Mesenteric fat pad (tissue), 1 donor: ENCODE results near the gene ADAMTS13. TPM values are rescaled to one million over a fixed set of nuclear protein-coding genes. Genes with fewer than 3 reads are reported as not detected.
"Not testable (repeated sequence)": the region's sequence is repeated elsewhere in the genome, so short reads cannot be mapped to it uniquely, and the experiment has no call there.

ENCODE experiments used
- DNase-seq: peaks from one replicate; pipeline ENCODE4 v3.0.0-alpha.2; 2020; ENCODE audit warnings: low spot score
- total RNA-seq: library from RNA; stranded (reverse); fragmentation: NEBNext Ultra II Directional; extraction: Animal tissue kit (Norgen Biotek cat#: 25700); gene quantifications from one replicate; pipeline ENCODE4 v1.2.1, GENCODE V29; 2021
- donor health status: DM: yes; HTN: yes; CAD: no.

The ADAMTS13 gene
- total RNA-seq, 1 donor from 2014 or later, result 0.64 TPM

DNA sequence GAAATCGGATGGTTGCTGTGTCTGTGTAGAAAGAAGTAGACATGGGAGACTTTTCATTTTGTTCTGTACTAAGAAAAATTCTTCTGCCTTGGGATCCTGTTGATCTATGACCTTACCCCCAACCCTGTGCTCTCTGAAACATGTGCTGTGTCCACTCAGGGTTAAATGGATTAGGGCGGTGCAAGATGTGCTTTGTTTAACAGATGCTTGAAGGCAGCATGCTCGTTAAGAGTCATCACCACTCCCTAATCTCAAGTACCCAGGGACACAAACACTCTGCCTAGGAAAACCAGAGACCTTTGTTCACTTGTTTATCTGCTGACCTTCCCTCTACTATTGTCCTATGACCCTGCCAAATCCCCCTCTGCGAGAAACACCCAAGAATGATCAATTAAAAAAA lies 30.7 kb upstream of the ADAMTS13 start:
- not testable (repeated sequence) for DNase-seq

DNA sequence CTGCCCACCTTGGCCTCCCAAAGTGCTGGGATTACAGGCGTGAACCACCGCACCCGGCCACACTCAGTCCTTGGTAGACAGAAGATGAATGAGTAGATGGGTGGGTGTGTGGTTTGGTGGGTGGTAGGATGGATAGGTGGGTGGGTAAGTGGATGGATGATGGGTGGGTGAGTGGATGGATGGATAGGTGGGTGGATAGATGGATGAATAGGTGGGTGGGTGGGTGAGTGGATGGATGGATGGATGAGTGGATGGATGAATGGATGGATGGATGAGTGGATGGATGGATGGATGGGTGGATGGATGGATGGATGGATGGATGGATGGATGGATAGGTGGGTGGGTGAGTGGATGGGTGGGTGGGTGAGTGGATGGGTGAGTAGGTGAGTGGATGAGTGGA lies 29.9 kb upstream of the ADAMTS13 start:
- not testable (repeated sequence) for DNase-seq

DNA sequence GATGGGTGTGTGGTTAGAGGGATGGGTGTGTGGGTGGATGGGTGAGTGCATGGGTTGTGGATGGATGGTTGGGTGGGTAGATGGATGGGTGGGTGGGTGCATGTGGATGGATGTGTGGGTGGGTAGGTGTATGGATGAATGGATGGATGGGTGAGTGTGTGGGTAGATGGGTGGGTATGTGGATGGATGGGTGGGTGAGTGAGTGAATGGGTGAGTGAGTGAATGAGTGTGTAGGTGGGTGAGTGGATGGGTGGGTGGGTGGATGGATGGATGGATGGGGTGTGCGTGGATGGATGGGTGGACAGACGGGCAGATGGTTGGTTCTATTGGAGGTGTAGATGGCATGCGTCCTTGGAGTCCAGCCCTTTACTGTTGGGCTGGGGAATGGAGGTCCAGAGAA lies 28.8 kb upstream of the ADAMTS13 start:
- no peak for DNase-seq

DNA sequence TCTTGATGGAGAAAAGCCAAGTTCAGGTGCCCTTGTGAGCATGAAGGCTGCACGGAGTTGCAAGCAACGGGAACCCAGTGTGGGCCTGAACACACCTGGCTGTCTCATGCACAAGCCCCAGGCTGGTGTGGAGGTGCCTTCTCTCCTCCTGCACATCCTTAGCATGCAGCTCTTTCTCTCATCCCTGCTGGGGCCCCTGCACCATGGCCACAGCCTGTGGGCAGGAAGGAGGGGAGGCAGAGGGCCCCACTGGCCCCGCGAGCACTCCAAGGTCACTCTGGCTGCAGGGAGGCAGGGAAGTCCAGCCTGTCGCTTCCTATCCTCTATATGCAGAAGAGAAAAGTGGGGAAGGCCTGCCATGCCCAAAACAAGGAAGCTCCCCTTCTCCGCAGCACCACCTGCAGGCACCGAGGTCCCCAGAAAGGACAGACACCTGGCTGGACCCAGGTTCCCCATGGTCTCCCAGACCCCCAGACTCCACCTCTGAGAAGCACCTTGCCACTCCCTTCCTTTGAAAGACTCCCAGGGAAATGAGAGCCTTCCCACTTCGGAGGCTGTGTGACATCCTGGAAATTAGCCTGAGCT lies 27.4 kb upstream of the ADAMTS13 start:
- no peak for DNase-seq

DNA sequence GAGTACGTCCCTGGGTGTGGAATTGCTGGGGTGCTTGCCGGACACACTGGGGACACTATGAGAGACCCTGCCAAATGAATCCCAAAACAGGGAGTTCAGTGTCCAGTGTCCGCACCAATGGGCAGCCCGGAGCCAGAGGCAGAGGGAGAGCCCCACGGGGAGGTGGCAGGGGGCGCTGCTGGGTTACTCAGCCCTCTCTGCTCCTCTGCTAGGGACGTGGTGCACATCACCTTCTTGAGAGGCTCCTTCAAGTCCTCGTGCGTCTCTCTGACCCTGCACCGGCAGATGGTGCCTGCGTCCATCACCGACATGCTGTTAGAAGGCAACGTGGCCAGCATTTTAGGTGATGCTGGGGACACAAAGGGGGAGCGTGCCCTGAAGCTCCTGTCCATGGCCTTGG lies 25.2 kb upstream of the ADAMTS13 start:
- no peak for DNase-seq

DNA sequence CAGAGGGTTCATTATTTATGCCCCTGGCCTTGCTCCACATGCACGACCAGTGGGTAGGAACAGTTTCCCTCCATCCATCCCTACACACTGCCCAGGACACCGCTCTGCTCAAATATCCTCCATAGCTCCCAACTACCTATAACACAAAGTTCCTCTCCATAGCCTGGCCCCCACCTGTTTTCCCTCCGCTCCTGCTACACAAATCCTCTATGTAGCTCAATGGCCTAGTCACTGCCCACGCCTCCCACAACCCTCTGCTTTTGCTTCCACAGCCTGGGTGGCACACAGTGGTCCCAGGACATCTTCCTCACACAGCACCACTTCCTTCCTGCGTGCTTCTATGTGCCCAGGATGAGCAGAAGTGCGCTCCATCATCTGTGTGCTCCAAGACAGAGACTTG lies 24.8 kb upstream of the ADAMTS13 start:
- DNase-seq, result no peak

DNA sequence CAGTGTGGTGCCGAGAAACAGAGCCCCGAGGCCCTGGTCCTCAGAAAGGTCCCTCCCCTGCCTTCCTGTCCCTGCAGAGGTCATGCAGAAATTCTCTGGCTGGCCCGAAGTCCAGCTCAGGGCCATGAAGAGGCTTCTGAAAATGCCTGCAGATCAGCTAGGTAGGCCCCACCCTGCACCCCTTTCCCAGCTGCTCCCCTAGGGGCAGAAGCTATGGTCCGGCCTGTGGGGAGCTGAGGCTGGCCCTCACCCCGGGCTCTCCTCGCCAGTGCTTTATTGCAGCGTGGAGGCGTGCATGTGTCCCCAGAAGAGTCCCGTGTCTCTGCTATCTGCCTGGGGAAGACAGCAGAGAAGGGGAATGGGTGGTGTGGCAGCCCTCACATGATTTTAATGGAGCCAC lies 24.3 kb upstream of the ADAMTS13 start:
- no peak for DNase-seq

DNA sequence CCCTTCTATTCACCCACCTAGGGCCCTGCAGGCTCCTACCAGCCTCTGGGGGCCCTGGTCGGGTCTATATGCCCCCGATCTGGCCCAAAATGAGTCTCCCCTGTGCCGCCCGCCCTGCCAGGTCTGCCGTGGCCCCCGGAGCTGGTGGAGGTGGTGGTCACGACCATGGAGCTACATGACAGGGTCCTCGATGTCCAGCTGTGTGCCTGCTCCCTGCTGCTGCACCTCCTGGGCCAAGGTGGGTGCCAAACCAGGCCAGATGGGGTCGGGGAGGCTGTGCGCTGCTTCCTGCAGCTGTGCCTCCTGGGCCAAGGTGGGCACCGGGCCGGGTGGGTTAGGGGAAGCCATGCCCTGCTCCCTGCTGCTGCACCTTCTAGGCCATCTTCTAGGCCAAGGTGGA lies 21.9 kb upstream of the ADAMTS13 start:
- no peak for DNase-seq

DNA sequence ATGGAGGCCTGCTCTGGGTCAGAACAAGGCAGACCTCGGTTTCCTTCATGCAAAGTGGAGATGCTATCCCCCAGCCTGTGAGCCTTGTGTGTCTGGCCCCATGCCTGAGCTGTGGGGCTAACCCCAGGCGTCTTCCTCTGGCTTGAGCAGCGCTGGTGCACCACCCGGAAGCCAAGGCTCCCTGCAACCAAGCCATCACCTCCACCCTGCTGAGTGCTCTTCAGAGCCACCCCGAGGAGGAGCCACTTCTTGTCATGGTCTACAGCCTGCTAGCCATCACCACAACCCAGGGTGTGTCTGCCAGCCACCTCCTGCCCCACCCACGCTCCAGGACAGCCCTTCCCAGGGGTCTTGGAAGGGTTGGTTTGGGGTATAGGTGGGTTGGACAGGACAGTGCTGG lies 20.6 kb upstream of the ADAMTS13 start:
- no peak for DNase-seq

DNA sequence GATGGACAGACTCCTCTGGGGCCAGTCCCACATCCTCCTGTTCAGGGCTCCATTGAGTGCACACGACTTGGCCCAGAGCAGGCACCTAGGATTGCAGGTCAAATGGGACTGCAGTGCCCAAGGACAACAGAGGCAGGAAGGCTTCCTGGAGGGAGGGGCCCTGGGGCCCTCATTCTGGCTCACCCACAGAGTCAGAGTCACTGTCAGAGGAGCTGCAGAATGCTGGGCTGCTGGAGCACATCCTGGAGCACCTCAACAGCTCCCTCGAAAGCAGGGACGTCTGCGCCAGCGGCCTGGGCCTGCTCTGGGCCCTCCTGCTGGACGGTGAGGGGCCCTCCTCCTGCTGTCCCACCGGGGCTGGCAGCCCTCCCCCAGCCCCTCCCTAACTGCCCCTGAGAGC lies 19.5 kb upstream of the ADAMTS13 start:
- DNase-seq, result no peak

DNA sequence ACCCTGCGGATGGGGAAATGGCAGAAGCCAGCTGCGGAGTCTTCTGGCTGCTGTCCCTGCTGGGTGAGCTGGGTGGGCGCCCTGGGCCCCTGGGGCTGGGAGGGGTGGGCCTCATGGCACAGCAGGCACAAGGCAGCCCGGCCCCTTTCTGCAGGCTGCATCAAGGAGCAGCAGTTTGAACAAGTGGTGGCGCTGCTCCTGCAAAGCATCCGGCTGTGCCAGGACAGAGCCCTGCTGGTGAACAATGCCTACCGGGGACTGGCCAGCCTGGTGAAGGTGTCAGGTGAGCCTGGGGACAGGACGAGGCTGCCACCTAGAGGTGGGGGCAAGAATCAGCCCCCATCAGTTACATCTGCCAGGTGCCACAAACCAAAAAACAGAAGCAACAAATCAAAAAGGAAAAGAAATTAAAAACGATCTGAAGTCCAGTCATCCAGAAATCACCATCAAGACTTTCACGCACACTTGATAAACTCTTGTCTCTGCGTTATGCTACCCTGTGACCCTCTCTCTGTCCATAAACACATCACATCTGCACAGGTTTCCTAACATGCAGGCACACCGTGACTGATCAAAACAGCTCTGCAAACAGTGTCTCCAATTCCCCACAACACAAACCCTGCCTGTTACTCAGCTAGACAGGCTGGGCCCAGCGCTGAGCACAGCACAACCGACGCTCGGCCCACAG lies 18.3 kb upstream of the ADAMTS13 start:
- DNase-seq, result no peak

DNA sequence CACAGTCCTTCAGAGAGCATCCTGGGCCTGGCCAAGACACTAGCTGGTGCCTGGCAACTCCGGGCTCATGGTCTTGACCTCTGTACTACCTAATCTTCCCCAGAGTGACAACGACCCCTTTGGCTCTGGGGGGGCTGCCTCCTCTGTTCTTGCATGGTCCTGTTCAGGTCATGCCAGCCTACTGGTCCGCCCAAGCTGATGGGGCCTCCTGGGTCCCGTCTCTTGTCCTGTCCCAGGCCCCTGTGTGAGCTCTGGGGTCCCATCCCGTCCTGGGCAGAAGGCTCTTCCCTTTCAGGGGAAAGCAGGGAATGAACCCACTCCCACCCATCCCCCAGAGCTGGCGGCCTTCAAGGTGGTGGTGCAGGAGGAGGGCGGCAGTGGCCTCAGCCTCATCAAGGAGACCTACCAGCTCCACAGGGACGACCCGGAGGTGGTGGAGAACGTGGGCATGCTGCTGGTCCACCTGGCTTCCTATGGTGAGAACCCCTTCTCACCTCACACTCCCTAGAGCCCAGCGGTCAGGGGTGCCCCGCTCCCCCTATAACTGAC lies 17.6 kb upstream of the ADAMTS13 start:
- no peak for DNase-seq

DNA sequence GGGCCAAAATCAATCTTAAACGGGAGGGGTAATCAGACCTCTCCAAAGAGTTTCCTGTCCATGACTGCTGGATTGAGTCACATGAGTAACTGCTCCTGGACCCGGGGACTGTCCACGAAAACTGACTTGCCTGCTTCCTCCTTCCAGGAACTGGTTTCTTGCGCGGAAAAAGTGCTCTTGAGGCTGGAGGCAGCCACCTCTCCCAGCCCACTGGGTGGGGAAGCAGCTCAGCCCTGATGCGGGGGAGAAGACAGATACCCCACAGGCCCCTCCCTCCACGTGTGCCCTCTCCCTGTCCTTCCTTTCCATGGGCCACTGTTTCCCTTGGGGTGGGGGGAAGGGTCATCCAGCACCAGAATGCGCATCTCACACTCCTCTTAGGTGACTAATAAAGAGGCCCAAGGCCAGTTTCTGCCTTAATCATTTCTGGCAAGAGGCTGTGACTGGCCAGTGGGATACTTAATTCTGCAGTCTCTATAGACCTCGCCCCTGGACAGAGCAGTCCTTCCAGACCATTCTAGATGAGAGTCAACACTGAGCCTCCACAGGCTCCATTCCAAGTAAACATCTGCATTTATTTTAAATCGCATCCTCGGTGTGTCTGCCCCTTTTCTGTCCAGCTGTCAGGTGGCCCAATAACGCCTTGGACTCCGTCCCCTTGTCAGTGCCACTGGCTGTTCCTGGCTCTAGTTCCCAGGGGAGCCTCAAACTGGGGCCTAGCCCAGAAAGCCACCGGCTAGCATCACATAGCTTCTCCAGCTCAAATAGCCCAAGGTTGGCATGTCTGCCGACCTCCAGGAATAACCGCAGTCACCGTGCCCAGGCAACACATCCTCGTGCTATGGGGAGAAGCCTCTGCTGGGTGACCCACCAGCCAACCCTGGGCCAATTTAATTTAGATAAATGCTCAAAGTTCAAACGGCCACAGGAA lies 16.4 kb upstream of the ADAMTS13 start:
- DNase-seq, result no peak

DNA sequence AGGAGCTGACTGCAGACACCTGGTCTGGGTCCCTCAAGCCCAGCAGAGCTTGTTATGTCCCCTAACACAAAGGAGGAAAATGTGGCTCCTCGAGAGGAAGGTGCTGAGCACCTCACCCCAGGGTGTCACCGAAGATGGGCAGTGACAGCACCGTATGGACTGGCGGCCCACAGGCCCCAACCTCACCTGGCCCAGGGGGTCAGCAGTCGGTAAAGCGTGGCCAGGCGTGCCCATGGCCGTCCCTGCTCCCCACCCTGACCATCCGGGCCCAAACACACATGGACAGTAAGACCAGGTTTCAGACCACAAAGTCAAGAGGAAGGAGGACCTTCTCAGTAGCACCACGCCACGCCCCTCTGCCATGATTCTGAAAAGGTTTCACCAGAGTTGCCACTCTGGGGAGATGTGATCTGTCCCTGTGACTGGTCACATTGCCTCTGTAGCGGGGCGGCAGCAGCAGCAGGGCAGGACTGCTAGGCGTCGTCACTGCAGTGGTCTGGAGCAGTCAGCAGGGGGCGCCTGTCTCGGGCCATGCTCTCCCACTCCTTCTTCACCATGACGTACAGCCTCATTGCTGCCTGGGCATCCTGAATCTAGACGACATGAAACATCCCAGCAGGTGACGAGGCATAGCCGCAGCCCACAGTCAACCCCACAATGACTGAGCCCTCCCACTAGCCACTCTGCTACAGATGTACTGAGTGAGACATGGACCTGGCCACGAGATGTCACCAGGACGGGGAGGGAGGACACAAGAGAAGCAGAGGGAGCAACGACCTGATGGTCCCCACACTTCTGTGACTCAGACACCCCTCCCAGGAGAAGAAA lies 15.5 kb upstream of the ADAMTS13 start:
- DNase-seq, result peak; percentile 91

DNA sequence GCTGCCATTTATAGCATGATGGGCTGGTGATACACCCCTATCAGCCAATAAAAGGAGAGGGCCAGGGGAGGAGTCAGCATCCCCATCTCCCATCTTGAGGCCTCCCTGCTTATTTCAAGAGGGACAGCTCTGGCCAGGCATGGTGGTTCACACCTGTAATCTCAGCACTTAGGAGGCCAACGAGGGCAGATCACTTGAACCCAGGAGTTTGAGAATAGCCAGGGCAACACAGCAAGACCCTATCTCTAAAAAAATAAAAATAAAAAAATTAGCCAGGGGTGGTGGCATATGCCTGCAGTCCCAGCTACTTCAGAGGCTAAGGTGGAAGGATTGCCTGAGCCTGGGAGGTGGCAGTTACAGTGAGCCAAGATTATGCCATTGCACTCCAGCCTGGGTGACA lies 14.1 kb upstream of the ADAMTS13 start:
- DNase-seq, result no peak

DNA sequence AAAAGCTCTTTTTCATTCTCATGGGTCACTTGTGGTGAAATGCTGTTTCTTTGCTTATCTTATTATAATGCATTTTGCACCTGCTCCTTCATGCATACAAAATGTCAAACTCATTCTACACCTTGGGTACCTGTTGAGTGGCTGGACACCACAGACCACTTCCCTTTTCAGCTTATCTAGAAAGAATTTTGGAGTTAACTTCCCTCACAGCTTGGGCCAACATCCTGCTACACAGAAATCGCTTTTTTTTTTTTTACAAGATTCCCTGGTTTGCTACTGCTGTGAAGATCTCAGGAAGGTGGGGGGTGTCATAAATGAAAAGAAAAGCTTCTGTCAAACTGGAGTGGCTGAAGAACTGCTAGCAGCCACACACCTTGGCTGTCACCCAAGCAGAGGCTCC lies 7.0 kb upstream of the ADAMTS13 start:
- no peak for DNase-seq

DNA sequence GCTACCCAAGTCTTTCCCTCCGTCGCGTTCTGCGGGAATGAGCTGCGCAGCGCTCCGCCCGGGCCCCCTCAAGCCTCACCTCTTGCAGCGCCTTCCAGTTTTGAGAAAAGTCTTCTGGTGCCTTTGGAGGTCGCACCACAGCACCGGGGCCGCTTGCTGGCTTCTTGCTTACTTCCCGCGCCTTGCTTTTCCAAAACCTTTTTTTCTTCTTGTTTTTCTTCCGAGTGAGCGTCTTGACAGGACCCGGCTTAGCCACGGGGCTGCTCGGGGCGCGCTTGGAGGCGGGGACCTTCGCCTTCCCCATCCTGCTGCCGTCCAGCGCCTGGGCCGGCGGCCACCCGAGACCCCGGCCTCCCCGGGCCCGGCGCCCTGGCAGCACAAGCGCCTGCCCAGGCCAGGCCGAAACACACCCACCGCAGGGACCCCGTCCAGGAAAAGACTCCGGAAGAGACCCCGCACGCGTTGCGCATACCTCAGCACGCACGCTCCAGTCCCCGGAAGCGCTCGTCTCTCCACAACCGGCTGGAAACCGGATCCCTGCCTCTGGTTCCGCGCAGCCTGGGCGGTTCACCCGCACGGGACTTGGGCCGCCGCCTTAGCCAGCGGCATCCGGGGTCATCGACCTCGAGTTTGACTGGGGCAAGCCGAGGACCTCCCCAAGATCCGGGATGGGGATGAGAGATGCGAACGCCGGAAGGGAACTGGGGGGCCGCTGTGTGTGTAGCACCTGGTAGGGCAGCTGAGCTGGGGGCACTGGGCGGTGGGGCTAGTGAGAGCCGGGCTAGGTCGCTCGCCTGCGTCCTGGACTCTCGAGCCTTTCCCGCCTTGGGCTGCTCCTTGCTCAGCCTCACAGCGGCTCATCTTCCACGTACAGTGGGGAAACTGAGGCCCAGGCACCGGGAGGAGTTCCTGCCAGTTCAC lies 4.4 kb upstream of the ADAMTS13 start, which contains the start of gene REXO4:
Gene REXO4 (minus strand): TSS at position 470 of the 921 bp plus-strand sequence. CDS start 166 bp downstream, at position 304.
- peak; percentile 93 for DNase-seq

DNA sequence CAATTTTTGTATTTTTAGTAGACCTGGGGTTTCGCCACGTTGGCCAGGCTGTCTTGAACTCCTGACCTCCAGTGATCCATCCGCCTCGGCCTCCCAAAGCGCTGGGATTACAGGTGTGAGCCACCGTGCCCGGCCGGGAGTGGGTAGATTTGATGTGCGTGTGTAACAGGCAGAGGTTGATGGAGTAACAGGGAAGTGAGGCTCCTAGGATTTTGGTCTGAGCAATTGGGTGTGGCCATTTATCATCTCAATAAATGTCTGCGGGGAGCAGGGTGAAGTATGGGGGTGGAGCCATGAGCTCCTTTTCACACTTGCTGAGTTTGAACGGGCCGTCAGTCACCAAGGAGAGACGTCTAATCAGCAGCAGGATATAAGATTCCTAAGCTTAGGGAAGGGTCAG lies 3.2 kb upstream of the ADAMTS13 start:
- no peak for DNase-seq

DNA sequence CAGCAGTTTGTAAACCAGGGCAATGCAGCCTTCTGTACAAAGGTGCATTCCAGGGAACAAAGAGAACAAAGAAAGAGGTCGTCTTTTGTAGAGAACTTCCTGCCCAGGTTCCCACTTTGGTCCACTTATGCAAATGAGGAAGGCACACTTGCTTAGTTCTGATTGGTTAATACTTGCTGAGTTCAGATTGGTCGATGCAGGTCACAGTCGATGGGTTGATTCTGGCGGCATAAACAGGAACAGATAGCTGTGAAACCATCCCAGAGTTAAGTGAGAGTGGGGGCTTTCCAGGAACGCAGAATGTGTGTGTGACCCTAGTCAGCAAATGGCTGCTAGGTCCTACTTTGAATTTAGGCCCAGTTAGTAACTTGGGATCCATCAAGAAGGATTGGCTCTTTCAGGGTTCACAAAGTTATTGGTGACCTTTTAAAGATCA lies 1.8 kb upstream of the ADAMTS13 start:
- DNase-seq, result no peak

DNA sequence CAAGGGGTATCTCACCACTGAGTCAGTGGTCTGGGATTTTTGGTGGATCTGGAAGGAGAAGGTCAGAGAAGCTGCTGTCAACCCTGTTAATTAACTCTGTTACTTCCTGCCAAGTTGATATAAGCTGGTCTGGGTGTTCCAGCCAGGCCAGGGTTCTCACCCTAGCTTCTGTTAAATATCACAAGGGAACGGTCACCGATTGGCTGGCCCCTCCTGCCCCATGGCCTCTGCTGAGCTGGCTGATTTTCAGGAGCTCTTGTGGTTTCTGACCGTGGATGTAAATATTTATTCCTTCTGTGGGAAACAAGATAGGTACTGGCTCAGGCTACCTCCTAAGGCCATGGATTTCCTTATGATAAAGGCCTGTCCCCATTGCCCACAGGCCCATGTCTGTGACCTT lies 1.0 kb downstream of the ADAMTS13 start:
- no peak for DNase-seq
